HG02610 (cell line): ENCODE data around the gene RNF144A.

Experiments used
- ATAC-seq: cut with Tn5 transposase; IDR thresholded peaks from one replicate; pipeline ENCODE4 v1.9.1; 2021; ENCODE audit warnings: mild to moderate bottlenecking, moderate library complexity; ENCODE audit not compliant: unreplicated experiment

Gene RNF144A

GRCh38 chr2:7071154-7071553 is 153.9 kb downstream of the RNF144A start:
- no peak for ATAC-seq

DNA sequence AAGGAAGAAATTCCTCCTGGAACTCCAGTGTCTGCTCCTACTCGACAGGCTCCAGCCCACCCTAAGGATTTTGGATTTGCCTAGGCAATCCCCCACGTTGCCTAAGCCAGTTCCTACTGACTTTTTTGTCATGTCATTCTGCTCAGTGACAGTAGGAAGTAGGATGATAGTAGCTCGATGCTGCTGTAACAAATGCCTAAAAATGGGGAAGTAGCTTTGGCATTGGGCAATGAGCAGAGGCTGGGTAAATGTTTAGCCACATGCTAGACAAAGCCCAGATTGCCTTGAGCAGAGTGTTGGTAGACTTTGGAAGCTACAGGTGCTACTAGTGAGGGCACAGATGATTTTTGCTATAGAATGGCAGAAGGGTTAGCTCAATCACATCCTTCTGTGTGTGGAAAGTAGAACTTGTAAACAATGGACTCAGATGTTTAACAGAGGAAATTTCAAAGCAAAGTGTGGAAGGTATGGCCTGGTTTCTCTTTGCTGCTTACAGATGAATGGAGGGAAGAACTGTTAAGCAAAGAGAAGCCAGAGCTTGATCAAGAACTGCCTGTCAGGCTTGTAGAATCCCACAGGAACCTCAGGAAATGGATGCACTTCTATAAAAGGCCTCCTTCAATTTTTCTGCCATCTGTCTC is 154.8 kb downstream of the RNF144A start:
- no peak for ATAC-seq

DNA sequence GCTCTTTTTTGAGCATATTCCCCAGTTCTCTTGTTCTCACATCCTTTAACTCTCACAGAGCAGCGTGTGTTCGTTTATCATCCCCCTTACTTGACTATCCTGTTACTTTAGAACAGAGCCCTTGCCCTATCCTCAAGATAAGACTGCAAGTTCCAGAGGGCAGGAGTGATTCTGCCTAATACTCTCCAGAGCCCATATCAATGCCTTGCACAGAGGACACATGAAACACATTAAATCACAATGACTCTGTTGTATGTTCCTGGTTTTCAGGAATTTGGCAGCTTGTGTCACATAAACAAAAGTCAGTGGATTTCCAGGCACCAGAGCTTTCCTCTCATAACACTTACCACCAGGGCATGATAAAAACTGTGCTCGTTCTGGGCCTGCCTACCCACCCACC is 156.7 kb downstream of the RNF144A start:
- no peak for ATAC-seq

DNA sequence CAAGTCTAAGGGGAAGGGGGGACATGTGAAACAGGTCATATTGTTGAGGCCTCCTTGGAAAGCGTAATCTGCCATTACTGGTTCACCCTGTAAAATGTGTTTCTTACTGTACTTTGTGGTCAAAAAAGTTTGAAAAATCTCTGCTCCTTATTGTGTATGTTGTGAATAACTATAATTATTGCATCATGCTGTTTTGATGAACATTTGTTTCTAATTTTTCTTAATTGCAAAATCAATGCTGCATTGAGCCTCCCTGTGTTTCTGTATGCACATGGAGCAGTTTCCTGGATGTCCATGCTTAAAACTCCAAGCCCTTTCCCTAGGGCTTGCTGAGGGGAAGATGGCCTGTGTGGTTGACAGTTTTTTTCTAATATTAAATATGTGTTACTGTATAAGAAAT is 158.6 kb downstream of the RNF144A start:
- no peak for ATAC-seq

DNA sequence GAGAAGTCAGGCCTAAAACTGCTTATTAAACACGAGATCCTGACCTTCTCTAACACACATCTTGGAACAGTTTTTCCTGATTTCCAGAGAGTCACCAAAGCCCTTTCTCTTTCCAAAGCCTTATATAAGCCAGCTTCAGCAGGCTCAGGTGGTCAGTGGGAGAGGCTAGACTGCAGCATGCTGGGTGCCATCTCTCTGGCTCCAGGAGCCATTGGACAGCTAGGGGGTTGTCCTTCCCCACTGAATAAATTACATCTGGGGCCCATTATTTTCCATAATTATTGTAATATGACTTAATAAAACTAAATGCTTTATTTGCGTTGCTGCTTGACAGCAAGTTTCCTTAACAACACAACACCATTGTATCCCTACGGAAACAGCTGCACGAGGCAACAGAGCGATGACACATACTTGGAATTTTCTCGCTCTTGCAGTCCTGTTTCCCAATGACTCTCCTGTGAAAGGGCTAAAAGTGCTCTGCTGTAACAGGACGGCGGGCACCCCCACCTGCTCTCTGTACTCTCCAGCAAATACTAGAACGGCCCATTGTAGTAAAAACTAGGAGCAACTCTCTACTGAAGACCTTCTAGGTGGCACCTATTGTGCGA is 160.6 kb downstream of the RNF144A start:
- no peak for ATAC-seq

DNA sequence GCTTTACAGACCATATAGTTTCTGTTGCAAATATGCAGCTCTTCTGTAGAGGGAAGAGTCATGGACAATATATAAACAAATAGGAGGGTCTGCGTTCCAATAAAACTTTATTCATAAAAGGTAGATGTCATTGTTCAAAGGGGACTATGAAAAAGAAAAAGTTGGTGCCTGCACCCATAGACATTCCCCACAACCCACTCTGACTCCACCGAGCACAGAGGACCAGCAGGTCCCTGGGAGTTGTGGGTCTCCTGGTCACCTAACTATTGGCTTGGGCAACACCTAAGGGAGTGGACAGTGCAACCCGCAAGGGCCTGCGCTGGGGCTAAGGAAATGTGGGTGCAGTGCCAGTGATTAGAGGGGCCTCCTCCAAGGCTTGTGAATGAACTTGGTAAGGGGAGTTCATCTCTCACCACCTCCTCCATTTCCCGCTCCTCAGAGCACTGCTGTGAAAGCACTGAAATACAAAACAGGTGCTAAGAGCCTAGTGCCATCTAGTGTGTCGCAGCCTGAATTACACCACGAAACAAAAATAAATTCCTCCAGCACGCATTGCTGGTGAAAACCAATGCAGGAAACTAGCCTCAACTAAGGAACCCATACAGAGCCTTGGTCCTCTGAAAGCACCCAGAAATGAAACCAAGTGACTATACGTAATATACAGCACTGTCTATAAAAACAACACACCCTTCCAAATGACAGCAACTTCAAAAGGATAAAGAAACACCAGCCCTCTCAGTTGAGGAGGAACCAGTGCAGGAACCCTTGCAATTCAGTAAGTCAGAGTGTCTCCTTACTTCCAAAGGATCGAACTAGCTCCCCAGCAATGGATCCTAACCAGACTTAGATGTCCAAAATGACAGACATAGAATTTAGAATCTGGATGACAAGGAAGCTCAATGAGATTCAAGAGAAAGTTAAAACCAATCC is 166.6 kb downstream of the RNF144A start:
- no peak for ATAC-seq

- ATAC-seq = no peak
These were observed 167.4 kb downstream of the RNF144A start for GRCh38 chr2:7084601-7085000.

DNA sequence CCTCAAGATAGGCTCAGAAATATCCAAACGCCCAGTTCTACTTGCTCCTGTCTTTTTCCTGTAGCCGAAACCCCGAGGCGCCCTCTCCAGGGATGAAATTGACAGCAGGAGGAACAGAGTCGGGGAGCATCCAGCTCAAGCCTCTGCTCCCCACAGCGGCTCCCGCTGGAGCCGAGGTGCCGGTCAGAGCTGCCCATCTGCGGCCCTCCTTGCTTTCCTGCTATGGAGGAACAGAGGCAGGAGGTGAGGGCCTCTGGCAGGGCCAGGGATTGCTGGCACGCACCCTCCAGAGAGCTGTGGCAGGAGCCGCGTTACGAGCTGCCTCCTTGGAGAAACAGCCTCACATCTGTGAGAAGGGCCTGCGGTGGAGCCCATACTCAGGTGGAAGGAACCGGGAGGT is 172.1 kb downstream of the RNF144A start:
- ATAC-seq = no peak

- no peak for ATAC-seq
These were observed 172.8 kb downstream of the RNF144A start for GRCh38 chr2:7089898-7090510.

GRCh38 chr2:7093376-7093775 is 176.2 kb downstream of the RNF144A start:
- no peak for ATAC-seq
